GM23248 (cell line): ENCODE results near the gene PRICKLE1.

Experiments used
- EZH2 ChIP-seq: fragments of 200-600 bp; sonication (generic); IDR thresholded peaks from 2 replicates; pipeline ENCODE4 v1.6.1; 2018; ENCODE audit warnings: antibody characterized with exemption, mild to moderate bottlenecking; ENCODE audit not compliant: insufficient read depth, poor library complexity, severe bottlenecking
- EZH2phosphoT487 ChIP-seq: fragments of 200-600 bp; sonication (generic); IDR thresholded peaks from 2 replicates; pipeline ENCODE4 v1.6.1; 2018; ENCODE audit warnings: antibody characterized with exemption, moderate library complexity, mild to moderate bottlenecking, low read depth; ENCODE audit not compliant: insufficient read depth

- TF ChIP-seq EZH2 (no peak), EZH2phosphoT487 (no peak)
Measured at GRCh38 chr12:42422785-42423184, 166.8 kb downstream of the PRICKLE1 start.
